GM12892 (cell line): ENCODE measurements around the gene DENND10.
"Not testable (repeated sequence)": the region's sequence is repeated elsewhere in the genome, so short reads cannot be mapped to it uniquely, and the experiment has no call there.

Experiments
- POLR2A ChIP-seq: IDR thresholded peaks from 2 replicates; pipeline ENCODE4 v1.6.1; 2011; ENCODE audit warnings: low read depth, low read length, control low read depth
- POLR2AphosphoS5 ChIP-seq: IDR thresholded peaks from 2 replicates; pipeline ENCODE4 v1.6.1; 2011; ENCODE audit warnings: low read depth, low read length, control low read depth
- TAF1 ChIP-seq: IDR thresholded peaks from 2 replicates; pipeline ENCODE4 v1.6.1; 2011; ENCODE audit warnings: low read depth, mild to moderate bottlenecking, control low read depth, low read length, borderline replicate concordance

GRCh38 chr10:119180850-119181400 lies 77.0 kb downstream of the DENND10 start:
- TF ChIP-seq POLR2A, TAF1, POLR2AphosphoS5: not testable (repeated sequence)
